ENCODE measurements around the gene GCK.

Gene GCK

GRCh38 chr7:44116789-44117666 lies 72.2 kb downstream of the GCK start:
- H3K27ac ChIP-seq (ENCODE audit: low read depth, low read length), result no peak overlapping the region
- peaks cover 5% of the 10 kb centered on the region; the same call in 1 of the 2 replicates for H3K36me3 ChIP-seq (ENCODE audit: low read length)
- no peaks in the 10 kb centered on the region for H3K9me2 ChIP-seq (replicated peaks; ENCODE audit: insufficient read depth, low read length)
- H2AFZ ChIP-seq (ENCODE audit: low read depth, low read length, severe bottlenecking), result no peak overlapping the region
- H3K9ac ChIP-seq (ENCODE audit: low read length), result no peak overlapping the region
- peaks cover 14% of the 10 kb centered on the region for H3K79me2 ChIP-seq (ENCODE audit: insufficient read depth, low read length)
- TF ChIP-seq EZH2phosphoT487 (conservative IDR thresholded peaks at IDR 0.05; ENCODE audit: low read length) (no peak), CTCF (IDR thresholded peaks at IDR 0.05; ENCODE audit: insufficient read depth, low read length, poor library complexity, severe bottlenecking) (no peak)
- H3K27me3 ChIP-seq (ENCODE audit: low read length), result no peaks in the 10 kb centered on the region
- H3F3A ChIP-seq (ENCODE audit: insufficient read depth), result no peaks in the 10 kb centered on the region
- no peaks in the 10 kb centered on the region for H3K9me3 ChIP-seq (ENCODE audit: insufficient read depth, low read length)
- H4K20me1 ChIP-seq (ENCODE audit: low read depth, low read length), result no peaks in the 10 kb centered on the region
- no peak overlapping the region for H3K4me3 ChIP-seq (ENCODE audit: insufficient read depth, low read length, poor library complexity, severe bottlenecking)
- H3K4me2 ChIP-seq (ENCODE audit: low read depth, low read length, poor library complexity, severe bottlenecking), result no peak overlapping the region

DNA sequence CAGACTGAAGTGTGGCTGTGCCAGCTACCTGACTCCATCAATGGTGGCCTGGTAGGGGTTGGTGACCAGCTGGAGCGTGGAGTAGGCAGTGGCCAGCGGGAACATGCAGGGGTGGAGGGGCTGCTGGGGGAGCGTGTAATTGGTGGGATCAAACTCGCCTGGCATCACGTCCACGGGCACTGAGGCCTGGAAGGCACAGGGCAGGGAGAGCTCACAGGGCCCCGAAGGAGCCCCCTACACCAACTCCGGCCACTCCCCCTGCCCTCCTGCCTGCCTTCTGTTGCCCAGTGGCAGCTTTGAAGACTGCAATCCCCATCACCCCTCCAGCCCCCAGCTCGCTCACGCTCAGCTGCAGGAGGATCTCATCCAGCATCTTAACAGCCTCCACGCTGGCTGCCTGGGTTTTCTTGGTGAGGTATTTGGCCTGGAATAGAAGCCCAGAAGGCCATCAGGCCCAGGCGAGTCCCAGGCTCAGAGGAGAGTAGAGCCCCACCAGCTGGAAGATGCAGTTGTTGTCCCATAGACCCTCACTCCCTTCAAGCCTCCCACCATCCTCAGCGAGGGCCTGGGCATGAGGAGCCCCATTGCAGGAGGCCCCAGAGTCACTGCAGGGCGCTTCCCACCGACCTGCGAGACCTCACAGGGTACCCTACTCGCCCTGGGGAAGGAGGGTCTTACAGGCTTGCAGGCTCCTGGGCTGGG lies 73.0 kb downstream of the GCK start:
- TF ChIP-seq EZH2phosphoT487 (conservative IDR thresholded peaks at IDR 0.05; ENCODE audit: low read length) (no peak), CTCF (IDR thresholded peaks at IDR 0.05; ENCODE audit: insufficient read depth, low read length, poor library complexity, severe bottlenecking) (no peak)
- Histone ChIP-seq H2AFZ (ENCODE audit: low read depth, low read length, severe bottlenecking) (no peak overlapping the region), H3K27me3 (ENCODE audit: low read length) (no peaks in the 10 kb centered on the region), H3F3A (ENCODE audit: insufficient read depth) (no peaks in the 10 kb centered on the region), H3K9me2 (replicated peaks; ENCODE audit: insufficient read depth, low read length) (no peaks in the 10 kb centered on the region), H3K9me3 (ENCODE audit: insufficient read depth, low read length) (no peaks in the 10 kb centered on the region), H3K36me3 (ENCODE audit: low read length) (peaks cover 5% of the 10 kb centered on the region; the same call in 1 of the 2 replicates), H3K4me2 (ENCODE audit: low read depth, low read length, poor library complexity, severe bottlenecking) (no peak overlapping the region), H3K9ac (ENCODE audit: low read length) (no peak overlapping the region), H3K4me3 (ENCODE audit: insufficient read depth, low read length, poor library complexity, severe bottlenecking) (no peak overlapping the region), H3K27ac (ENCODE audit: low read depth, low read length) (no peak overlapping the region), H3K79me2 (ENCODE audit: insufficient read depth, low read length) (peaks cover 6% of the 10 kb centered on the region), H4K20me1 (ENCODE audit: low read depth, low read length) (no peaks in the 10 kb centered on the region)

- H4K20me1 ChIP-seq (ENCODE audit: low read depth, low read length), result no peaks in the 10 kb centered on the region
- no peaks in the 10 kb centered on the region for H3K36me3 ChIP-seq (ENCODE audit: low read length)
Measured at GRCh38 chr7:44114586-44115310, 74.5 kb downstream of the GCK start.

More at GRCh38 chr7:44114586-44115310, 74.5 kb downstream of the GCK start:
- no peaks in the 10 kb centered on the region for H3K9me3 ChIP-seq (ENCODE audit: insufficient read depth, low read length)
- no peak overlapping the region for H3K27ac ChIP-seq (ENCODE audit: low read depth, low read length)
- H3K4me2 ChIP-seq (ENCODE audit: low read depth, low read length, poor library complexity, severe bottlenecking), result no peak overlapping the region
- no peak overlapping the region for H3K4me3 ChIP-seq (ENCODE audit: insufficient read depth, low read length, poor library complexity, severe bottlenecking)
- TF ChIP-seq CTCF (IDR thresholded peaks at IDR 0.05; ENCODE audit: insufficient read depth, low read length, poor library complexity, severe bottlenecking), result no peak
- H3K79me2 ChIP-seq (ENCODE audit: insufficient read depth, low read length), result no peaks in the 10 kb centered on the region
- no peaks in the 10 kb centered on the region for H3F3A ChIP-seq (ENCODE audit: insufficient read depth)
- H3K9ac ChIP-seq (ENCODE audit: low read length), result no peak overlapping the region
- H3K9me2 ChIP-seq (replicated peaks; ENCODE audit: insufficient read depth, low read length), result no peaks in the 10 kb centered on the region
- no peak overlapping the region for H2AFZ ChIP-seq (ENCODE audit: low read depth, low read length, severe bottlenecking)
- no peaks in the 10 kb centered on the region for H3K27me3 ChIP-seq (ENCODE audit: low read length)
